A549 (cell line): ENCODE results near the gene GTF2H1. TPM values are rescaled to one million over a fixed set of nuclear protein-coding genes. Genes with fewer than 3 reads are reported as not detected.

Experiments
- ATAC-seq, 2 experiments: fragments of 200-7000 bp in 1 of 2; fragments of >200 bp in 1 of 2; cut with Nextera tagmentation in 1 of 2; cut with Tn5 transposase in 1 of 2; 3 replicates each; pipeline versions ENCODE4 v1.8.0 to v1.9.1; 2018 to 2020; ENCODE audit warnings: mild to moderate bottlenecking in 1 of 2, moderate library complexity in 1 of 2
- CTCF ChIA-PET: fragments of 300-600 bp; sonication (Branson Sonifier 250); formaldehyde crosslinking; extraction: SDS; loops from one replicate; lab custom pipeline; 2021; ENCODE audit warnings: antibody characterized with exemption, inconsistent platforms; lab: Yijun Ruan, JAX
- POLR2A ChIA-PET: fragments of 350-600 bp; formaldehyde crosslinking; extraction: SDS; loops from one replicate; lab custom pipeline; 2021; ENCODE audit warnings: antibody characterized with exemption, inconsistent platforms; lab: Yijun Ruan, JAX
- DNase-seq, 2 experiments: peaks; one replicate each; pipeline versions ENCODE4 v3.0.0 to v3.0.0-alpha.2; 2011 to 2016; ENCODE audit warnings: low read depth in 1 of 2, low spot score in 1 of 2
- FAIRE-seq: peaks from 2 replicates; lab custom pipeline; 2011; peaks lifted over from hg19 to GRCh38; lab: Jason Lieb, UNC
- H3K27ac ChIP-seq, 2 experiments: fragments of >200 bp; sonication (Bioruptor Twin); formaldehyde crosslinking; 3 replicates each; pipeline ENCODE4 v1.5.1; 2016 to 2017
- H3K4me1 ChIP-seq: fragments of >200 bp; sonication (Bioruptor Twin); formaldehyde crosslinking; 3 replicates; pipeline ENCODE4 v1.6.1; 2016
- H3K4me2 ChIP-seq: fragments of >200 bp; sonication (Bioruptor Twin); formaldehyde crosslinking; 3 replicates; pipeline ENCODE4 v1.6.1; 2016
- H3K4me3 ChIP-seq: fragments of >200 bp; sonication (Bioruptor Twin); formaldehyde crosslinking; 3 replicates; pipeline ENCODE4 v1.5.1; 2016
- H3K9me3 ChIP-seq: fragments of >200 bp; sonication (Bioruptor Twin); formaldehyde crosslinking; 3 replicates; pipeline ENCODE4 v1.6.1; 2016
- ATOH8 ChIP-seq: fragments of 250-450 bp; sonication (Bioruptor Pico); IDR thresholded peaks from 2 replicates; pipeline ENCODE4 v1.5.0; 2020; ENCODE audit warnings: low read depth, mild to moderate bottlenecking, moderate library complexity
- CBX2 ChIP-seq: fragments of 200-600 bp; sonication (generic); IDR thresholded peaks from 2 replicates; pipeline ENCODE4 v1.6.1; 2016; ENCODE audit warnings: low read depth, mild to moderate bottlenecking, borderline replicate concordance
- CHD4 ChIP-seq: fragments of 200-600 bp; sonication (generic); IDR thresholded peaks from 2 replicates; pipeline ENCODE4 v1.6.1; 2016; ENCODE audit warnings: antibody characterized with exemption, mild to moderate bottlenecking, borderline replicate concordance
- ELK1 ChIP-seq: fragments of 150-350 bp; IDR thresholded peaks from 2 replicates; pipeline ENCODE4 v1.6.1; 2014; ENCODE audit warnings: low read depth, mild to moderate bottlenecking, low read length
- EP300 ChIP-seq, 2 experiments: fragments of >200 bp; sonication (Bioruptor Twin); formaldehyde crosslinking; IDR thresholded peaks; 2 replicates in 1 of 2; 3 replicates in 1 of 2; pipeline ENCODE4 v1.6.1; 2016 to 2017
- FOSB ChIP-seq: fragments of 250-450 bp; sonication (Bioruptor Pico); IDR thresholded peaks from 2 replicates; pipeline ENCODE4 v1.5.0; 2020; ENCODE audit warnings: mild to moderate bottlenecking, moderate library complexity
- HDAC2 ChIP-seq: fragments of 200-600 bp; sonication (generic); IDR thresholded peaks from 2 replicates; pipeline ENCODE4 v1.6.1; 2016
- HMGXB4 ChIP-seq: fragments of 250-450 bp; sonication (Bioruptor Pico); IDR thresholded peaks from 2 replicates; pipeline ENCODE4 v1.5.0; 2021; ENCODE audit warnings: mild to moderate bottlenecking, moderate library complexity, borderline replicate concordance
- KDM5A ChIP-seq: fragments of 200-600 bp; sonication (generic); IDR thresholded peaks from 2 replicates; pipeline ENCODE4 v1.6.1; 2016; ENCODE audit warnings: antibody characterized with exemption, mild to moderate bottlenecking
- MYC ChIP-seq: IDR thresholded peaks from 2 replicates; pipeline ENCODE4 v1.6.1; 2012; ENCODE audit warnings: mild to moderate bottlenecking, inconsistent platforms, low read length, improper control_type of control experiment, borderline replicate concordance
- PBX3 ChIP-seq: IDR thresholded peaks from 2 replicates; pipeline ENCODE4 v1.6.1; 2012
- PHF8 ChIP-seq: fragments of 200-600 bp; sonication (generic); IDR thresholded peaks from 2 replicates; pipeline ENCODE4 v1.6.1; 2016; ENCODE audit warnings: low read depth, mild to moderate bottlenecking, antibody characterized with exemption, moderate library complexity, borderline replicate concordance
- RARB ChIP-seq: fragments of 250-450 bp; sonication (Bioruptor Pico); IDR thresholded peaks from 2 replicates; pipeline ENCODE4 v1.8.0; 2021; ENCODE audit warnings: mild to moderate bottlenecking, moderate library complexity
- REST ChIP-seq: fragments of 200-600 bp; sonication (generic); IDR thresholded peaks from 2 replicates; pipeline ENCODE4 v1.6.1; 2016; ENCODE audit warnings: antibody characterized with exemption, mild to moderate bottlenecking, moderate library complexity
- SREBF2 ChIP-seq: fragments of 450-650 bp; IDR thresholded peaks from 2 replicates; pipeline ENCODE4 v1.6.1; 2014; ENCODE audit warnings: mild to moderate bottlenecking, moderate library complexity
- USF2 ChIP-seq: fragments of 450-650 bp; IDR thresholded peaks from 2 replicates; pipeline ENCODE4 v1.6.1; 2014; ENCODE audit warnings: antibody characterized with exemption
- WGBS: methylation state at CpG from one replicate; pipeline ENCODE4 v1.1.6; 2017; ENCODE audit errors: missing lambda C conversion rate; 5-methylcytosine and 5-hydroxymethylcytosine counted together
- polyA plus RNA-seq, 4 experiments: library from polyadenylated mRNA; depleted of rRNA in 3 of 4; stranded (reverse); fragments of >200 nt; fragmentation: RNase III in 1 of 4; extraction: RNeasy Plus Mini Kit Qiagen cat#74134 plus additional on column Dnase treatment in 1 of 4; gene quantifications; 2 replicates in 3 of 4; 3 replicates in 1 of 4; pipeline ENCODE4 v1.2.3, GENCODE V29; 2011 to 2017

Gene GTF2H1
- polyA plus RNA-seq, 2 of the 4 experiments (the other 2 are of a cell fraction) = 38.8 to 56.0 TPM

GRCh38 chr11:18368221-18368620 lies 45.9 kb downstream of the GTF2H1 start (continued):
- TF ChIP-seq REST = no peak
- no peak for TF ChIP-seq CBX2
- no peak for TF ChIP-seq EP300 (IDR thresholded peaks at IDR 0.05)
- no peak for TF ChIP-seq HDAC2
- TF ChIP-seq FOSB = no peak
- TF ChIP-seq USF2 = no peak
- no peak for TF ChIP-seq RARB (CRISPR knock-in tag)

- no peak; a peak in 1 of 6 replicates for ATAC-seq
- no peaks in the 10 kb centered on the region for H3K4me1 ChIP-seq
- no peaks in the 10 kb centered on the region for H3K9me3 ChIP-seq
- 86% methylated on average over 2 of the region's 2 CpGs for whole genome bisulfite sequencing
- H3K4me3 ChIP-seq = no peak overlapping the region
- no peak for DNase-seq
- TF ChIP-seq ATOH8 (CRISPR knock-in tag) (no peak), CHD4 (no peak), SREBF2 (no peak), PHF8 (no peak), RARB (CRISPR knock-in tag) (no peak), HMGXB4 (no peak), MYC (no peak), CBX2 (no peak), ELK1 (no peak), HDAC2 (no peak), PBX3 (no peak), KDM5A (no peak), USF2 (no peak)
- H3K27ac ChIP-seq = no peak overlapping the region
- no peak overlapping the region for H3K4me2 ChIP-seq
- CTCF ChIA-PET = interaction anchor here (0.5 to 1.3 kb wide), 5 partner anchors 13 to 197 kb away, joined by 3 to 5 read pairs (median 3); no protein-coding TSS in a partner anchor
- POLR2A ChIA-PET = no interaction called here
- no peak for FAIRE-seq
Observed at GRCh38 chr11:18369398-18369797, 47.0 kb downstream of the GTF2H1 start.
